ENCODE data around the gene CYP2S1.
A peak's percentile ranks its signal among the peaks of the same experiment; 100 is the strongest.
"Not testable (repeated sequence)": the region's sequence is repeated elsewhere in the genome, so short reads cannot be mapped to it uniquely, and the experiment has no call there.

Gene CYP2S1

GRCh38 chr19:41192574-41193429 is at the start of gene CYP2S1:
Gene CYP2S1 (plus strand): TSS chr19:41193219. CDS start chr19:41193265, 46 bp downstream.
- DNase-seq = peak; percentile 65
- Mint-ChIP-seq H3K27me3 (ENCODE audit: low read depth, poor library complexity) (peaks cover 68% of the 10 kb centered on the region), H3K9me3 (no peaks in the 10 kb centered on the region), H3K4me1 (peaks cover 34% of the 10 kb centered on the region), H3K27ac (no peak within 1 kb of the TSS), H3K36me3 (ENCODE audit: low read depth) (no peaks in the 10 kb centered on the region), H3K4me3 (peak within 1 kb of the TSS; percentile 79)
- TF ChIP-seq CTCF (IDR thresholded peaks at IDR 0.05) = no peak

GRCh38 chr19:41144403-41144802 is 48.6 kb upstream of the CYP2S1 start:
- DNase-seq = peak; percentile 73
- Mint-ChIP-seq H3K27ac (no peak overlapping the region), H3K27me3 (ENCODE audit: low read depth, poor library complexity) (no peaks in the 10 kb centered on the region), H3K9me3 (peaks cover 7% of the 10 kb centered on the region), H3K4me3 (no peak overlapping the region), H3K4me1 (no peaks in the 10 kb centered on the region), H3K36me3 (ENCODE audit: low read depth) (no peaks in the 10 kb centered on the region)
- peak; percentile 63 for TF ChIP-seq CTCF (IDR thresholded peaks at IDR 0.05)

GRCh38 chr19:41149831-41150230 is 43.2 kb upstream of the CYP2S1 start:
- DNase-seq = no peak
- H3K27me3 Mint-ChIP-seq (ENCODE audit: low read depth, poor library complexity) = peaks cover 3% of the 10 kb centered on the region
- no peak overlapping the region for H3K4me3 Mint-ChIP-seq

GRCh38 chr19:41150986-41151385 is 42.0 kb upstream of the CYP2S1 start:
- H3K4me3 Mint-ChIP-seq = not testable (repeated sequence)
- H3K9me3 Mint-ChIP-seq = peaks cover 13% of the 10 kb centered on the region

More at GRCh38 chr19:41149831-41150230, 43.2 kb upstream of the CYP2S1 start:
- Mint-ChIP-seq H3K27ac (no peak overlapping the region), H3K4me1 (no peaks in the 10 kb centered on the region), H3K9me3 (peaks cover 8% of the 10 kb centered on the region), H3K36me3 (ENCODE audit: low read depth) (no peaks in the 10 kb centered on the region)
- no peak for TF ChIP-seq CTCF (IDR thresholded peaks at IDR 0.05)

GRCh38 chr19:41154060-41154459 is 39.0 kb upstream of the CYP2S1 start:
- H3K27ac Mint-ChIP-seq = no peak overlapping the region
- no peak for TF ChIP-seq CTCF (IDR thresholded peaks at IDR 0.05)
- no peak overlapping the region for H3K4me3 Mint-ChIP-seq
- H3K27me3 Mint-ChIP-seq (ENCODE audit: low read depth, poor library complexity) = peaks cover 6% of the 10 kb centered on the region
- H3K9me3 Mint-ChIP-seq = peaks cover 24% of the 10 kb centered on the region
- no peaks in the 10 kb centered on the region for H3K4me1 Mint-ChIP-seq
- H3K36me3 Mint-ChIP-seq (ENCODE audit: low read depth) = no peaks in the 10 kb centered on the region
- DNase-seq = no peak

More at GRCh38 chr19:41150986-41151385, 42.0 kb upstream of the CYP2S1 start:
- H3K4me1 Mint-ChIP-seq; H3K27me3 Mint-ChIP-seq (ENCODE audit: low read depth, poor library complexity); DNase-seq; H3K27ac Mint-ChIP-seq; H3K36me3 Mint-ChIP-seq (ENCODE audit: low read depth): not testable (repeated sequence)

- TF ChIP-seq CTCF (IDR thresholded peaks at IDR 0.05) = no peak
- no peaks in the 10 kb centered on the region for H3K36me3 Mint-ChIP-seq (ENCODE audit: low read depth)
- peaks cover 6% of the 10 kb centered on the region for H3K27me3 Mint-ChIP-seq (ENCODE audit: low read depth, poor library complexity)
- H3K9me3 Mint-ChIP-seq = peaks cover 24% of the 10 kb centered on the region
- H3K27ac Mint-ChIP-seq = no peak overlapping the region
- H3K4me1 Mint-ChIP-seq = no peaks in the 10 kb centered on the region
- no peak for DNase-seq
- H3K4me3 Mint-ChIP-seq = no peak overlapping the region
These were observed 36.8 kb upstream of the CYP2S1 start for GRCh38 chr19:41156207-41156606.

Measured in nephron progenitor cell (in vitro differentiated cells).